ENCODE data around the gene BUB3.

BUB3 gene

DNA sequence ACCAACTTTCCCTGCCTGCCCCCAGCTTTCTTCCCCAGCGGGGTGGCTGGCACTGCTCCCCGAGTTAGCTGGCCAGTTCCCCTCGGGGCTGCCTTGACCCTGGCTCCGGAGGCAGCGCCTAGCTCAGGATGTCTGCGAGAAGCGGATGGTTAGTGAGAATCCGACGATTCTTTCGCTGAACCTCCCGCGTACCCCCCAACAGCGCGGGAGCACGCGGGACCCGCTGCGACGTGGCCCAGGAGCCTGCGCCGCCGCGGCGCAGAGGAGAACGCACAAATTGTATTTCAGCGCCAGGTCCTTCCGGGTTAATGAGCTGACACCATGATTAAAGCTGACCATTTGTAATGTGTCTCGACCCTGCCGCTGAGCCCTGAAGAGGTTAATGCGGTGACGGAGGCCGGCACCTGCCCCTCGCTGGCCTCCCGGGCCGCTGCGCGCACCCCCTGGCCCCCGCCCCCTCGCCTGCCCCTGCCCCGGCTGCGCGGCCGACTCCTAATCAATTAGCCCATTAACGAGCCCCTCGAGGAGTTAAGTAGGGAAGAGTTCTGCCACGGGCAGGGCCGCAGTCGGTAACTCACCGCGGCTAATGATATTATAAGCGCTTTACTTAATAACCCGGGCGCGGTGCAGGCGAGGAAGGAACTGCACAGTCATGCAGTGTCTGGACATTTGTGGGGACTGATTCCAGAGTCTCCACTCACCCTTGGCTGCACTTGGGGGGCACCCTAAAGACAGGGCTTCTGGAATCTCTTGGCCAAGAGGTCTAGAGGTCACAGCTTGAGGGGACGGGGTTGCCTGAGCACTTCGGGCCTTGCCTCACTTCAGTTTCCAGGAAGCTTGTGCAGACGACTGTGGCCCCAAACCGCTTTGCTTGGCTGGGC, 7.9 kb upstream of the BUB3 start:
- no peak for DNase-seq (ENCODE audit: low read depth)
- no peak overlapping the region for H3K4me3 ChIP-seq (ENCODE audit: control insufficient read depth, low read depth, low read length)
- TF ChIP-seq, protein P1, sequence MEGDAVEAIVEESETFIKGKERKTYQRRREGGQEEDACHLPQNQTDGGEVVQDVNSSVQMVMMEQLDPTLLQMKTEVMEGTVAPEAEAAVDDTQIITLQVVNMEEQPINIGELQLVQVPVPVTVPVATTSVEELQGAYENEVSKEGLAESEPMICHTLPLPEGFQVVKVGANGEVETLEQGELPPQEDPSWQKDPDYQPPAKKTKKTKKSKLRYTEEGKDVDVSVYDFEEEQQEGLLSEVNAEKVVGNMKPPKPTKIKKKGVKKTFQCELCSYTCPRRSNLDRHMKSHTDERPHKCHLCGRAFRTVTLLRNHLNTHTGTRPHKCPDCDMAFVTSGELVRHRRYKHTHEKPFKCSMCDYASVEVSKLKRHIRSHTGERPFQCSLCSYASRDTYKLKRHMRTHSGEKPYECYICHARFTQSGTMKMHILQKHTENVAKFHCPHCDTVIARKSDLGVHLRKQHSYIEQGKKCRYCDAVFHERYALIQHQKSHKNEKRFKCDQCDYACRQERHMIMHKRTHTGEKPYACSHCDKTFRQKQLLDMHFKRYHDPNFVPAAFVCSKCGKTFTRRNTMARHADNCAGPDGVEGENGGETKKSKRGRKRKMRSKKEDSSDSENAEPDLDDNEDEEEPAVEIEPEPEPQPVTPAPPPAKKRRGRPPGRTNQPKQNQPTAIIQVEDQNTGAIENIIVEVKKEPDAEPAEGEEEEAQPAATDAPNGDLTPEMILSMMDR (IDR thresholded peaks at IDR 0.05; ENCODE audit: control insufficient read depth, insufficient read depth, low read depth, low read length, missing control alignments) = no peak

DNA sequence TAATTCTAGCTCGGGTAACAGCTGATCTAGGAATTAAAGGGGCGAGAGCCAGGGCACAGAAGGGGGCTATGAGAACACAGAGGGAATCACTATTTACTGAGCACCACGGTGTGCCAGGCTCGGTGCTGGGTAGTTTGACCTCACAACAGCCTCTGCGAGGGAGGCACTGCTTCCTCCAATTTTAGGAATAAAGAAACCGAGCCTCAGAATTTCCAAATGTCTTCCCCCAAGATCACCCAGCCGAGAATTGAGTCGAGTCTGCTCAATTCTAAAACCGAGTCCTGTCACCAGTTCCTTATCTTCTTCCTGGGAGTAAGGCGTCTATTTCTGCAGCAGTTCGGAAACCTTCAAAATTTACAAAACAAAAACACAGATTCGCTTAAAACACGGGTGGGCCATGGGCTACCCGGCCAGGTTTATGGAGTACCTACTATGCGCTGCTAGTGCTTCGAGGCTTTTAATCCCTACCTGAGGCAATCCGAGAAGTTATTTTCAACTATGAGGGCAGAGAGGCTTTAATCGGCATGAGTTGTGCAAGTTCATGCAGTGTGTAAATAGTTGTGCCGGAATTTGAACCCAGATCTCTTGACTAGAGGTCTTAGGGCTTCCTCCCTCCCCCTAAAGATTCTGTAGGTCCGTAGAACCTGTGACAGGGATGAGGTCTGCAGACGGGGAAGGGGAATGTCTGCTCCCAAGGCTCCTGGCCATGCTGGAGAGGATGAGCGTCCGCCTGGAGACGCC, 7.1 kb upstream of the BUB3 start:
- TF ChIP-seq, protein P1 (IDR thresholded peaks at IDR 0.05; ENCODE audit: control insufficient read depth, insufficient read depth, low read depth, low read length, missing control alignments) = no peak
- H3K4me3 ChIP-seq (ENCODE audit: control insufficient read depth, low read depth, low read length) = no peak overlapping the region
- no peak for DNase-seq (ENCODE audit: low read depth)

DNA sequence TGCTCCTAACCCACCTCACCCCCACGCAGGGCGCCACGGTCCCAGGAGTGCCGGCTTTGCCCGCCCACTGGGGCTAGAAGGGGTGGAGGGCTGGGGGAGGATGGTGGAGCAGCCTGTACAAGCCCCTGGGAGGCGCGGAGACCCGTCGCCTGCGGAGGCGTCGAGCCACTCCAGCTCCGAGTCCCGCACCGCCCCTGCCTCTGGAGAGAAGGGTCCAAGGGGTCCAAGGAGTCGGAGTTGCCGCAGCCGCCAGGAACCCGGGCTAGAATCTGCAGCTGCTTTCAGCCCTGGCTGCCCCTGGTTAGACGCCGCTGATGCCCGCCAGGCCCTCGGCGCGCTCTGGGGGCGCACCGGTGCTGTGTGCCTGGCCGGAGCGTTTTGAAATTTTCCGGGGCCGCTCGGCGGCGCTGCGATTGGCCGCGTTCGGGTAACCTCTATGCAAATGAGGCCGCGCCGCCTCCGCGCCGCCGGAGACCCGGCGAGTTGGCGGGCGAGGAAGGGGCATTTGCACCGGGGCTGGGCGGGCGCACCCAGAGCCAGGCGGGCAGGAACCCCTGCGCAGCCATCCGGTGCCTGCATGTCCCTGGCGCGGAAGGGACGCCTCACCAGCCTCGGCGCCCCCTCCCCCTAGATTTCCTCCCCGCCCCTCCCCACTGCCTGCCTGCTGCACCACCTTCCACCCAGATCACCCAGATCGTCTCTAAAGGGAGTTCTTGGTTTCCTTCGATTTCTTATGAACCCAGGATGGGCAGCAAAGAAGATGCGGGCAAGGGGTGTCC, 6.4 kb upstream of the BUB3 start, which contains the start of gene HMX2:
TSS of gene HMX2 (plus strand) at position 502 of the 779 bp plus-strand sequence. CDS start at position 745, 243 bp downstream.
- no peak within 1 kb of the TSS for H3K4me3 ChIP-seq (ENCODE audit: control insufficient read depth, low read depth, low read length)
- DNase-seq (ENCODE audit: low read depth) = no peak
- TF ChIP-seq, protein P1 (IDR thresholded peaks at IDR 0.05; ENCODE audit: control insufficient read depth, insufficient read depth, low read depth, low read length, missing control alignments) = no peak

DNA sequence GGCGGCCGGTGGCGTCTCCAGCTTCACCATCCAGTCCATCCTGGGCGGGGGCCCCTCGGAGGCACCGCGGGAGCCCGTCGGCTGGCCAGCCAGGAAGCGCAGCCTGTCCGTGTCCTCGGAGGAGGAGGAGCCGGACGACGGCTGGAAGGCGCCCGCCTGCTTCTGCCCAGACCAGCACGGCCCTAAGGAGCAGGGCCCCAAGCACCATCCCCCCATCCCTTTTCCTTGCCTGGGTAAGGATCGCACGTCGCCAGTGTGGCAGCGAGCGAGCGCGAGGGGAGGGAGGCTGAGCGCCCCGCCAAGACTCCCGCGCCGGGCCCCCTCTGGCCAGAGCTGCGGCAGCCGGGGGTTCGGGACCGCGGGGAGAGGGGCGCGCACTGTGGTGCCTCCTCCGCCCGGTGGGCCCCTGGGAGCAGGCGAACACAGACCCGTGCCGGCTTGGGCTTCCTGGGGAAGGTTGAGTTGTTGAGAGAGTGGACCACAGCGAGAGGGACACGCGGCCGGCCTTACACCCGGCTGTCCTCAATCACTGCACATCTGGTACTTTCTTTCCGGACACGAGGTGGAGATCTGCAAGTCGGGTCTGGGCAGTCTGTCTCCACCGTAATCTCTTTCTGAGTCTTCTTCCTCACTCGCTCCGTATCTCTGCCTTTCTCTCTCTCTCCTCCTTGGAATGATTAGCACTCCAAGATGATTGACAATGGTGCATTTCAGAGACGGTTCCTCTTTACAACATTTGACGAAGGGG, 5.6 kb upstream of the BUB3 start:
- no peak overlapping the region for H3K4me3 ChIP-seq (ENCODE audit: control insufficient read depth, low read depth, low read length)
- TF ChIP-seq, protein P1 (IDR thresholded peaks at IDR 0.05; ENCODE audit: control insufficient read depth, insufficient read depth, low read depth, low read length, missing control alignments) = no peak
- no peak for DNase-seq (ENCODE audit: low read depth)

DNA sequence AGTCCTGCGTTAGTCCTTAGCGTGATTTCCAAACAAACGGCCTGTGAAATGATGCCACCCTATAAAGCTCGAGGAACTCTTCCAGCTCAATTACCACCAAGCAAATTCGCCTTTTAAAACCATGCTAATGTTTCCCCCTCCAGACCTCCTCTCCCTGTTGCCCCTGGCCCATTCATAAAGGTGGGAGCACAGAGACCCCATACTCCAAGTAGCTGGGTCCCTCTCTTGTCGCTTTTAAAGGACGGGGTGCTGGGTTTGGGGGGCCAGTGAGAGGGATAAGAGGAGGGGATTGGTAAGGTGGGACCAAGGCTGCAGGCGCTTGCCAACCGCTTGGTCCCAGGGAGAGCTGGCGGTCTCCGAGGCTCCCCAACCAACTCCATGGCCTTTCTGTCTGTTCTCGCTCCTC, 5.0 kb upstream of the BUB3 start:
- H3K4me3 ChIP-seq (ENCODE audit: control insufficient read depth, low read depth, low read length) = no peak overlapping the region
- TF ChIP-seq, protein P1 (IDR thresholded peaks at IDR 0.05; ENCODE audit: control insufficient read depth, insufficient read depth, low read depth, low read length, missing control alignments) = no peak
- no peak for DNase-seq (ENCODE audit: low read depth)

Data from AG09309 (cell line).